ENCODE measurements around the gene GNG7. TPM values are rescaled to one million over a fixed set of nuclear protein-coding genes. Genes with fewer than 3 reads are reported as not detected.

GNG7 gene
- total RNA-seq, 6 experiments from 2014 or later, result 1.3 to 3.7 (median 2.3) TPM

DNA sequence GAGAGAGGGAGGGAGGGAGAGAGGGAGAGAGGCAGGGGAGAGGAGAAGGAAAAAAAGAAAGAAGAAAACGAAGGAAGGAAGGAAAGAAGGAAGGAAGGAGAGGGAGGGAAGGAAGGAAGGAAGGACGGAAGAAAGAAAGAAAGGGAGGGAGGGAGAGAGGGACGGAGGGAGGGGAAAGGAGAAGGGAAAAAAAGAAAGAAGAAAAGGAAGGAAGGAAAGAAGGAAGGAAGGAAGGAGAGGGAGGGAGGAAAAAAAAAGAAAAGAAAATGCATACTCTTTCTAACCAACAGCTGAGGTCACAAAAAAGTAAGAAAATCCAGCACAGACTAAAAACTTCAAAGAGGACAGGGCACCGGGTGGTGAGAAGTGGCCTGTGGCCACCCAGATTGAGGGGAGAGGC, 109.7 kb downstream of the GNG7 start:
- ATAC-seq, result no peak
- H3K27me3 ChIP-seq, result no peaks in the 10 kb centered on the region
- intact Hi-C loops (cut with DNase I), result no loop called here
- no peak for DNase-seq
- H3K27ac ChIP-seq, result peak overlapping the region in 1 of 3 donors; percentile 49
- H3K4me3 ChIP-seq, result no peak overlapping the region
- H3K36me3 ChIP-seq, result no peaks in the 10 kb centered on the region
- no peaks in the 10 kb centered on the region for H3K9me3 ChIP-seq
- TF ChIP-seq POLR2A (IDR thresholded peaks at IDR 0.05), result no peak
- TF ChIP-seq, protein P1, sequence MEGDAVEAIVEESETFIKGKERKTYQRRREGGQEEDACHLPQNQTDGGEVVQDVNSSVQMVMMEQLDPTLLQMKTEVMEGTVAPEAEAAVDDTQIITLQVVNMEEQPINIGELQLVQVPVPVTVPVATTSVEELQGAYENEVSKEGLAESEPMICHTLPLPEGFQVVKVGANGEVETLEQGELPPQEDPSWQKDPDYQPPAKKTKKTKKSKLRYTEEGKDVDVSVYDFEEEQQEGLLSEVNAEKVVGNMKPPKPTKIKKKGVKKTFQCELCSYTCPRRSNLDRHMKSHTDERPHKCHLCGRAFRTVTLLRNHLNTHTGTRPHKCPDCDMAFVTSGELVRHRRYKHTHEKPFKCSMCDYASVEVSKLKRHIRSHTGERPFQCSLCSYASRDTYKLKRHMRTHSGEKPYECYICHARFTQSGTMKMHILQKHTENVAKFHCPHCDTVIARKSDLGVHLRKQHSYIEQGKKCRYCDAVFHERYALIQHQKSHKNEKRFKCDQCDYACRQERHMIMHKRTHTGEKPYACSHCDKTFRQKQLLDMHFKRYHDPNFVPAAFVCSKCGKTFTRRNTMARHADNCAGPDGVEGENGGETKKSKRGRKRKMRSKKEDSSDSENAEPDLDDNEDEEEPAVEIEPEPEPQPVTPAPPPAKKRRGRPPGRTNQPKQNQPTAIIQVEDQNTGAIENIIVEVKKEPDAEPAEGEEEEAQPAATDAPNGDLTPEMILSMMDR (IDR thresholded peaks at IDR 0.05), result no peak
- H3K4me1 ChIP-seq, result peaks cover 0 to 23% (median 8%) of the 10 kb centered on the region in 4 donors
- 52% methylated on average over 4 of the region's 4 CpGs for whole genome bisulfite sequencing (ENCODE audit: insufficient coverage, low coverage, low lambda C conversion rate, missing lambda C conversion rate)

- peak overlapping the region in 2 of 3 donors; percentile 53 to 71 for H3K27ac ChIP-seq
- no peaks in the 10 kb centered on the region for H3K36me3 ChIP-seq
- peaks cover 0 to 29% (median 12%) of the 10 kb centered on the region in 4 donors for H3K4me1 ChIP-seq
- no peaks in the 10 kb centered on the region for H3K9me3 ChIP-seq
- DNase-seq (no peak), ATAC-seq (peak; percentile 54 to 61 (median 58))
- no peaks in the 10 kb centered on the region for H3K27me3 ChIP-seq
- intact Hi-C loops (cut with DNase I), result no loop called here
- no peak overlapping the region for H3K4me3 ChIP-seq
- TF ChIP-seq POLR2A (IDR thresholded peaks at IDR 0.05), result no peak
- TF ChIP-seq, protein P1 (IDR thresholded peaks at IDR 0.05), result no peak
- WGBS (ENCODE audit: insufficient coverage, low coverage, low lambda C conversion rate, missing lambda C conversion rate), result 44% methylated on average over 3 of the region's 3 CpGs
Measured at GRCh38 chr19:2591537-2592291, 110.8 kb downstream of the GNG7 start.

DNA sequence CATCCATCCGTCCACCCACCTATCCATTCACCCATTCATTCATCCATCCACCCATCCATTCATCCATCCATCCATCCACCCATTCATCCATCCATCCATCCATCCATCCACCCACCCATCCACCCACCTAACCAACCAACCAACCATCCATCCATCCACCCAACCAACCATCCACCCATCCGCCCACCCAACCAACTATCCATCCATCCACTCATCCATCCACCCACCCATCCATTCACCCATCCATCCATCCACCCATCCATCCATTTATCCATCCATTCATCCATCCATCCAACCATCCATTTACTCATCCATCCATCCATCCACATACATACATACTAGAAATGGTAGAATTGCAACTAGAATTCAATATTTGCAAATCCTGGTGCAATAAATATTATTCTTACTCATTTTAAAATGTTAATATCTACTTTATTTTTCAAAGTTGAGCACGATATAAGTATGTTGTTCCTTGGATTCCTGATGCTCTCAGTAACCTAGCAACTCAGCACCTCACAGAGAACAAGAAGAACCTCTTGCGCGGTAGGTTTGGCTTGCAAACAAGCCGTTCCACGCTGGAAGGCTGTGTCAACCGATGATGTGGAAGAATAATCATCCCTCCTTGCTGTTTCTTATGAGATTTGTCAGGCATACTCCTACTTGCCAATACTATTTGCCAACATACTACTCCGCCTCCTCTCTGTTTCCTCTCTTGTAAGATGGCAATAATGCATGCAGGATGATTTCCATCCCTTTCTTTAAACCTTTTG, 111.7 kb downstream of the GNG7 start:
- Histone ChIP-seq H3K27me3 (no peaks in the 10 kb centered on the region), H3K36me3 (no peaks in the 10 kb centered on the region), H3K9me3 (no peaks in the 10 kb centered on the region), H3K4me1 (peaks cover 0 to 29% (median 12%) of the 10 kb centered on the region in 4 donors), H3K4me3 (no peak overlapping the region), H3K27ac (peak overlapping the region in 1 of 3 donors; percentile 71)
- intact Hi-C loops (cut with DNase I), result no loop called here
- ATAC-seq (no peak), DNase-seq (no peak)
- TF ChIP-seq POLR2A (IDR thresholded peaks at IDR 0.05), result no peak
- TF ChIP-seq, protein P1 (IDR thresholded peaks at IDR 0.05), result no peak
- WGBS (ENCODE audit: insufficient coverage, low coverage, low lambda C conversion rate, missing lambda C conversion rate), result 90% methylated on average over 9 of the region's 9 CpGs

DNA sequence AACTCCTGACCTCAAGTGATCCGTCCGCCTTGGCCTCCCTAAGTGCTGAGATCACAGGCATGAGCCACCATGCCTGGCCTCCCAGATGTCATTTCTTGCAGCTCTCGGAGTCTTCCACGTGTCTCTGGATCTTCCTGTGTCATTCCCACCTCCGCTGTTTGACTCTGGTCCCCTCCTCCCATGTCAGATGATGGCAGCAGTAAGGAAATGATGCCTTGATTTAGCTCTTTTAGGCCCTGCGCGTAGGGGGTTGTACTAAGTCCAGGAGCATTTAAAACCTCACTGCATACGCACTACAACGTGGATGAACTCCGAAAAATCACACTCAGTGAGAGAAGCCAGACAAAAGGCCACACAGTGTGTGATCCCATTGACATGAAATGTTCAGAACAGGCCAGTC, 113.1 kb downstream of the GNG7 start:
- ATAC-seq, result no peak
- WGBS (ENCODE audit: insufficient coverage, low coverage, low lambda C conversion rate, missing lambda C conversion rate), result 94% methylated on average over 7 of the region's 10 CpGs
- H3K36me3 ChIP-seq, result no peaks in the 10 kb centered on the region
- H3K9me3 ChIP-seq, result no peaks in the 10 kb centered on the region
- H3K27ac ChIP-seq, result peak overlapping the region in 1 of 3 donors; percentile 95
- no peaks in the 10 kb centered on the region for H3K27me3 ChIP-seq
- no peak overlapping the region for H3K4me3 ChIP-seq
- peaks cover 0 to 29% (median 12%) of the 10 kb centered on the region in 4 donors for H3K4me1 ChIP-seq
- DNase-seq, result no peak
- TF ChIP-seq, protein P1 (IDR thresholded peaks at IDR 0.05), result no peak
- no peak for TF ChIP-seq POLR2A (IDR thresholded peaks at IDR 0.05)
- intact Hi-C loops (cut with DNase I), result no loop called here

All from right lobe of liver (tissue), 6 donors.